Transverse colon (tissue), 4 donors: ENCODE data around the gene POLR3C.

Experiments
- POLR2A ChIP-seq: fragments of 450-650 bp; IDR thresholded peaks from one replicate; pipeline ENCODE4 v1.6.1; 2016; ENCODE audit warnings: antibody characterized with exemption, mild to moderate bottlenecking, moderate library complexity
- POLR2AphosphoS5 ChIP-seq, 3 donors: sonication (generic); formaldehyde crosslinking; IDR thresholded peaks; one replicate each; pipeline ENCODE4 v1.6.1; 2016; ENCODE audit warnings: antibody characterized with exemption in 3 of 3
- TF ChIP-seq, protein P1 (sequence below), 5 experiments: fragments of 200-600 bp in 3 of 5; fragments of 450-650 bp in 2 of 5; sonication (generic) in 3 of 5; IDR thresholded peaks; 1 replicate in 2 of 5; 2 replicates in 3 of 5; pipeline ENCODE4 v1.5.1; 2016 to 2017; ENCODE audit warnings: antibody characterized with exemption in 5 of 5, inconsistent platforms in 3 of 5, mild to moderate bottlenecking in 2 of 5, moderate library complexity in 1 of 5

DNA sequence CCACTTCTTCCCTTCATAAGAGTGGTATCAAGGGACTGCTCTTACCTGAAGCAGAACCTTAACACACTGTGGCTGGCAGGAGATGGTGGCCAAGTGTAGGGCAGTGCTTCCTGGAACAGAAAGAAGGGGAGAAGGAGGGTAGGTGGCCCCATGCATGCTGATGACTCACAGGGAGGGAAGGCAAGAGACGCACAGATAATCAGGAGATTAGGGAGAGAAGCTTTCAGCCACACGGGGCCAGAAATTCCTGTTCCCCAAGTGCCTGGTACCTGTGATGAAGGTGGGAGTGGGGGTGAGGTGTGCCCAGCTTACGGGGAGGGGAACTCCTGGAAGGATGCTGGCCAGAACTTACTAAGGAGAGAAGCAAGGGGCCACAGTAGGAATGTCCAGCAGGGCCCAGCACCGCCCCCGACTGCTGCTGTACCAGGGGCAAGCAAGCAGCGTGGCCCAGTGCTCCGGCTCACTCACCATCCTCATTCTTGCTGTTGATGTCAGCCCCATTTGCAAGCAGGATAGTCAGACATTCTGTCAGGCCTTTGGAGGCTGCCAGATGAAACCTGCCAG is 54.0 kb downstream of the POLR3C start:
- TF ChIP-seq, protein P1, sequence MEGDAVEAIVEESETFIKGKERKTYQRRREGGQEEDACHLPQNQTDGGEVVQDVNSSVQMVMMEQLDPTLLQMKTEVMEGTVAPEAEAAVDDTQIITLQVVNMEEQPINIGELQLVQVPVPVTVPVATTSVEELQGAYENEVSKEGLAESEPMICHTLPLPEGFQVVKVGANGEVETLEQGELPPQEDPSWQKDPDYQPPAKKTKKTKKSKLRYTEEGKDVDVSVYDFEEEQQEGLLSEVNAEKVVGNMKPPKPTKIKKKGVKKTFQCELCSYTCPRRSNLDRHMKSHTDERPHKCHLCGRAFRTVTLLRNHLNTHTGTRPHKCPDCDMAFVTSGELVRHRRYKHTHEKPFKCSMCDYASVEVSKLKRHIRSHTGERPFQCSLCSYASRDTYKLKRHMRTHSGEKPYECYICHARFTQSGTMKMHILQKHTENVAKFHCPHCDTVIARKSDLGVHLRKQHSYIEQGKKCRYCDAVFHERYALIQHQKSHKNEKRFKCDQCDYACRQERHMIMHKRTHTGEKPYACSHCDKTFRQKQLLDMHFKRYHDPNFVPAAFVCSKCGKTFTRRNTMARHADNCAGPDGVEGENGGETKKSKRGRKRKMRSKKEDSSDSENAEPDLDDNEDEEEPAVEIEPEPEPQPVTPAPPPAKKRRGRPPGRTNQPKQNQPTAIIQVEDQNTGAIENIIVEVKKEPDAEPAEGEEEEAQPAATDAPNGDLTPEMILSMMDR (IDR thresholded peaks at IDR 0.05), result no peak
- no peak for TF ChIP-seq POLR2A
- no peak for TF ChIP-seq POLR2AphosphoS5 (IDR thresholded peaks at IDR 0.05)
